Neural cell (in vitro differentiated cells): ENCODE results near the gene TSPEAR. TPM values are rescaled to one million over a fixed set of nuclear protein-coding genes. Genes with fewer than 3 reads are reported as not detected.

Experiments used
- H2AFZ ChIP-seq: fragments of 200-600, 300-800 bp; sonication (generic), shearing (Covaris generic); 2 replicates; pipeline ENCODE4 v1.6.0; 2014; ENCODE audit warnings: low read depth, mild to moderate bottlenecking, antibody characterized with exemption, low read length, moderate library complexity
- H3F3A ChIP-seq: fragments of 200-600 bp; shearing (Covaris generic); 2 replicates; pipeline ENCODE4 v1.6.1; 2016; ENCODE audit warnings: mild to moderate bottlenecking, moderate library complexity, mixed read lengths, antibody characterized with exemption, low read length; ENCODE audit not compliant: insufficient read depth, poor library complexity, severe bottlenecking
- H3K27ac ChIP-seq: fragments of 200-600, 300-800 bp; sonication (generic), shearing (Covaris generic); 2 replicates; pipeline ENCODE4 v1.5.1; 2014; ENCODE audit warnings: mild to moderate bottlenecking, low read length, moderate library complexity
- H3K27me3 ChIP-seq: fragments of 300-800, 200-600 bp; sonication (generic), shearing (Covaris generic); 2 replicates; pipeline ENCODE4 v1.6.0; 2014; ENCODE audit warnings: mild to moderate bottlenecking, low read depth, low read length, moderate library complexity; ENCODE audit not compliant: insufficient read depth
- H3K36me3 ChIP-seq: fragments of 300-800, 200-600 bp; sonication (generic), shearing (Covaris generic); 2 replicates; pipeline ENCODE4 v1.5.1; 2014; ENCODE audit warnings: mild to moderate bottlenecking, antibody characterized with exemption, low read length, moderate library complexity; ENCODE audit not compliant: insufficient read depth
- H3K4me2 ChIP-seq: fragments of 300-800, 200-600 bp; sonication (generic), shearing (Covaris generic); 2 replicates; pipeline ENCODE4 v1.6.0; 2014; ENCODE audit warnings: mild to moderate bottlenecking, low read length
- H3K4me3 ChIP-seq: fragments of 300-800, 200-600 bp; sonication (generic), shearing (Covaris generic); 2 replicates; pipeline ENCODE4 v1.5.1; 2014; ENCODE audit warnings: mild to moderate bottlenecking, low read length, moderate library complexity
- H3K79me2 ChIP-seq: fragments of 200-600 bp; shearing (Covaris generic); replicated peaks from 2 replicates; pipeline ENCODE4 v1.6.0; 2014; ENCODE audit warnings: mild to moderate bottlenecking, low read length, moderate library complexity; ENCODE audit not compliant: insufficient read depth
- H3K9ac ChIP-seq: fragments of 300-800, 200-600 bp; sonication (generic), shearing (Covaris generic); 2 replicates; pipeline ENCODE4 v1.6.1; 2016; ENCODE audit warnings: mild to moderate bottlenecking, low read length, mixed read lengths
- H3K9me2 ChIP-seq: fragments of 200-600 bp; shearing (Covaris generic); 2 replicates; pipeline ENCODE4 v1.6.1; 2016; ENCODE audit warnings: mild to moderate bottlenecking, low read length, mixed read lengths; ENCODE audit not compliant: insufficient read depth
- H3K9me3 ChIP-seq: fragments of 200-600, 300-800 bp; sonication (generic), shearing (Covaris generic); 2 replicates; pipeline ENCODE4 v1.6.1; 2016; ENCODE audit warnings: mild to moderate bottlenecking, mixed run types, low read length, moderate library complexity, mixed read lengths
- H4K20me1 ChIP-seq: fragments of 200-600 bp; shearing (Covaris generic); 2 replicates; pipeline ENCODE4 v1.6.1; 2016; ENCODE audit warnings: mild to moderate bottlenecking, mixed run types; ENCODE audit not compliant: insufficient read depth
- CTCF ChIP-seq: fragments of 450-650 bp; IDR thresholded peaks from 2 replicates; pipeline ENCODE4 v1.5.1; 2014; ENCODE audit warnings: antibody characterized with exemption, mild to moderate bottlenecking, moderate library complexity; ENCODE audit not compliant: poor library complexity, severe bottlenecking
- EP300 ChIP-seq: fragments of 450-650 bp; conservative IDR thresholded peaks from 2 replicates; pipeline ENCODE4 v1.6.1; 2014; ENCODE audit warnings: antibody characterized with exemption, mild to moderate bottlenecking, moderate library complexity; ENCODE audit not compliant: poor library complexity, severe bottlenecking
- EZH2 ChIP-seq: fragments of 200-600, 300-800 bp; shearing (Covaris generic), sonication (generic); IDR thresholded peaks from 2 replicates; pipeline ENCODE4 v1.6.1; 2014; ENCODE audit warnings: antibody characterized with exemption, low read length, borderline replicate concordance, mild to moderate bottlenecking; ENCODE audit not compliant: insufficient read depth, poor library complexity, severe bottlenecking
- MXI1 ChIP-seq: fragments of 450-650 bp; conservative IDR thresholded peaks from 2 replicates; pipeline ENCODE4 v1.6.1; 2014; ENCODE audit warnings: antibody characterized with exemption, mild to moderate bottlenecking; ENCODE audit not compliant: poor library complexity, severe bottlenecking
- POLR2AphosphoS5 ChIP-seq: IDR thresholded peaks from 2 replicates; pipeline ENCODE4 v1.6.1; 2012
- RAD21 ChIP-seq: fragments of 450-650 bp; conservative IDR thresholded peaks from 2 replicates; pipeline ENCODE4 v1.6.1; 2014; ENCODE audit warnings: antibody characterized with exemption, mild to moderate bottlenecking, moderate library complexity
- REST ChIP-seq: IDR thresholded peaks from 2 replicates; pipeline ENCODE4 v1.6.1; 2012; ENCODE audit warnings: borderline replicate concordance
- SMC3 ChIP-seq: fragments of 450-650 bp; conservative IDR thresholded peaks from 2 replicates; pipeline ENCODE4 v1.6.1; 2014; ENCODE audit warnings: antibody characterized with exemption, mild to moderate bottlenecking, moderate library complexity; ENCODE audit not compliant: poor library complexity
- TAF1 ChIP-seq: IDR thresholded peaks from 2 replicates; pipeline ENCODE4 v1.6.1; 2012; ENCODE audit warnings: low read depth
- polyA plus RNA-seq: library from polyadenylated mRNA; depleted of rRNA; stranded (reverse); fragments of >200 nt; gene quantifications from 2 replicates; pipeline ENCODE4 v1.2.3, GENCODE V29; 2014

TSPEAR gene
- polyA plus RNA-seq, 1 donor from 2014 or later: 0.19 TPM

DNA sequence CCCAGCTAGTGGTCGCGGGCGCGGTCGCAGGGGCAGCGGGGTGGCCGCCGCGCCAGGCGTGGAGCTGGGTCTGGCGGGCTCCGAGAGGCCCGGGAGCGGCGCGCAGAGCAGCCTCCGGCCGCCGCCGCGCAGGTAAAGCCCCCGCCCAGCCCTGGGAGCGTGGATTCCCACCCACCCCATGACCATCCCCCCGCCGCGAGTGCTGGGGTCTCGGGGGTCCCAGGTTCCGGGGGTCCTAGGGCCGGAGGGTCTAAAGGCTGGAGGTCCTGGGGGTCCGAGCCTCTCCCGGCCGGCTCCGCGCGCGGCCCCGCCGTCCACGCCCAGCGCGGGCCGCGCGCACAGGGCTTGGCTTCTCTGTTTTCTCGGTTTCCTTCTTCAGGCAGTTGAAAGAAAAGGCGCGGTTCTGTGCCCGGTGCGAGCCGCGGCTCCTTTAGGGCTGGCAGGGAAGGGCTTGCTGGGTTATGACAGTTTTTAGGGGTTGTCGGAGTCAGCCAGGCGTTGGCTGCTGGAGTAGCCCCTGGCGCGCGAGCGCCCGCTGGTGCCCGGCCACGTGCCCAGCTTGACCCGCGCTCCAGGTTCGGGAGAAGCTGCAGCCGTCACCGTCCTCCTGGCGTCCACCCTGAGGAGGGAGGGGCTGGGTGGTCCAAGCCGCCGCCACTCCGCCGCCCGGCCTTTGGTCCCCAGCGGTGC is 255.7 kb downstream of the TSPEAR start:
- no peak overlapping the region for H3K27ac ChIP-seq
- H2AFZ ChIP-seq: peak overlapping the region; percentile 40
- H3K27me3 ChIP-seq: no peaks in the 10 kb centered on the region
- H3F3A ChIP-seq: no peaks in the 10 kb centered on the region
- peak overlapping the region; percentile 78 for H3K4me3 ChIP-seq
- H3K79me2 ChIP-seq: no peaks in the 10 kb centered on the region
- TF ChIP-seq POLR2AphosphoS5: no peak
- TF ChIP-seq MXI1: peak; percentile 68
- no peak for TF ChIP-seq TAF1
- no peak for TF ChIP-seq EP300
- TF ChIP-seq SMC3: peak; percentile 43
- TF ChIP-seq CTCF: peak; percentile 44
- no peak for TF ChIP-seq RAD21
- no peak for TF ChIP-seq REST
- TF ChIP-seq EZH2: no peak
- H3K9me2 ChIP-seq: no peaks in the 10 kb centered on the region
- peak overlapping the region; percentile 72 for H3K9ac ChIP-seq
- no peaks in the 10 kb centered on the region for H4K20me1 ChIP-seq
- H3K9me3 ChIP-seq: peaks cover 5% of the 10 kb centered on the region
- peak overlapping the region; percentile 41 for H3K4me2 ChIP-seq
- H3K36me3 ChIP-seq: peaks cover 11% of the 10 kb centered on the region

GRCh38 chr21:44454747-44455523 is 256.4 kb downstream of the TSPEAR start, which contains the start of gene LRRC3:
Gene LRRC3, plus strand, starts transcription at chr21:44455510. Its CDS starts 1,135 bp downstream, at chr21:44456645.
- Histone ChIP-seq H3K9me3 (peaks cover 5% of the 10 kb centered on the region), H3K36me3 (peaks cover 11% of the 10 kb centered on the region), H3K79me2 (no peaks in the 10 kb centered on the region), H3K9me2 (no peaks in the 10 kb centered on the region), H2AFZ (peak within 1 kb of the TSS; percentile 40), H3K9ac (peak within 1 kb of the TSS; percentile 72), H3K27ac (no peak within 1 kb of the TSS), H3K4me3 (peak within 1 kb of the TSS; percentile 78), H3K4me2 (peak within 1 kb of the TSS; percentile 41), H3K27me3 (no peaks in the 10 kb centered on the region), H3F3A (no peaks in the 10 kb centered on the region), H4K20me1 (no peaks in the 10 kb centered on the region)
- no peak for TF ChIP-seq POLR2AphosphoS5
- no peak for TF ChIP-seq EZH2
